AG08396 (cell line): ENCODE data around the gene ZNF436.
"Not testable (repeated sequence)": the region's sequence is repeated elsewhere in the genome, so short reads cannot be mapped to it uniquely, and the experiment has no call there.

Source experiments
- DNase-seq: peaks from one replicate; pipeline ENCODE4 v3.0.0; 2012; ENCODE audit warnings: low spot score, mixed read lengths

Gene ZNF436

GRCh38 chr1:23392125-23392855, 22.7 kb upstream of the ZNF436 start:
- DNase-seq, result no peak

GRCh38 chr1:23389837-23390321, 20.2 kb upstream of the ZNF436 start:
- no peak for DNase-seq

- DNase-seq, result no peak
Measured at GRCh38 chr1:23387494-23387893, 17.9 kb upstream of the ZNF436 start.

GRCh38 chr1:23385119-23385621, 15.5 kb upstream of the ZNF436 start:
- no peak for DNase-seq

- DNase-seq, result no peak
Measured at GRCh38 chr1:23384312-23385058, 14.8 kb upstream of the ZNF436 start.

GRCh38 chr1:23383577-23384311, 14.1 kb upstream of the ZNF436 start:
- no peak for DNase-seq

GRCh38 chr1:23381233-23381885, 11.7 kb upstream of the ZNF436 start:
- DNase-seq, result no peak

GRCh38 chr1:23380719-23381118, 11.1 kb upstream of the ZNF436 start:
- DNase-seq, result no peak

- DNase-seq, result not testable (repeated sequence)
Measured at GRCh38 chr1:23380236-23380635, 10.6 kb upstream of the ZNF436 start.

GRCh38 chr1:23376890-23377811, 7.5 kb upstream of the ZNF436 start:
- peak; percentile 66 for DNase-seq

GRCh38 chr1:23374079-23374735, 4.6 kb upstream of the ZNF436 start:
- DNase-seq, result not testable (repeated sequence)

GRCh38 chr1:23371987-23372880, 2.6 kb upstream of the ZNF436 start:
- no peak for DNase-seq

- no peak for DNase-seq
Measured at GRCh38 chr1:23370709-23371584, 1.3 kb upstream of the ZNF436 start.

GRCh38 chr1:23370330-23370708, 683 bp upstream of the ZNF436 start:
- no peak for DNase-seq

- peak; percentile 88 for DNase-seq
Measured at GRCh38 chr1:23368562-23369334, 888 bp downstream of the ZNF436 start.

GRCh38 chr1:23367791-23368561, 1.7 kb downstream of the ZNF436 start:
- DNase-seq, result peak; percentile 98

GRCh38 chr1:23367451-23367790, 2.2 kb downstream of the ZNF436 start:
- no peak for DNase-seq
